Suprapubic skin (tissue), 4 donors: ENCODE data around the gene GNL3L. TPM values are rescaled to one million over a fixed set of nuclear protein-coding genes. Genes with fewer than 3 reads are reported as not detected.

ENCODE experiments used
- DNase-seq, 2 donors: peaks; one replicate each; pipeline ENCODE4 v3.0.0-alpha.2; 2019; ENCODE audit warnings: low spot score in 2 of 2
- H3K27ac ChIP-seq: fragments of 200-600 bp; sonication (generic); one replicate; pipeline ENCODE4 v1.5.1; 2019
- H3K27me3 ChIP-seq: fragments of 200-600 bp; sonication (generic); one replicate; pipeline ENCODE4 v1.5.1; 2019
- H3K36me3 ChIP-seq: fragments of 200-600 bp; sonication (generic); one replicate; pipeline ENCODE4 v1.5.1; 2019
- H3K4me1 ChIP-seq: fragments of 200-600 bp; sonication (generic); one replicate; pipeline ENCODE4 v1.5.1; 2019
- H3K4me3 ChIP-seq: fragments of 200-600 bp; sonication (generic); one replicate; pipeline ENCODE4 v1.5.1; 2019; ENCODE audit warnings: mild to moderate bottlenecking
- H3K9me3 ChIP-seq: fragments of 200-600 bp; sonication (generic); one replicate; pipeline ENCODE4 v1.5.1; 2019
- EP300 ChIP-seq: sonication (generic); formaldehyde crosslinking; IDR thresholded peaks from one replicate; pipeline ENCODE4 v1.6.1; 2017; ENCODE audit warnings: antibody characterized with exemption
- POLR2A ChIP-seq, 2 donors: fragments of 450-650 bp; IDR thresholded peaks; one replicate each; pipeline ENCODE4 v1.6.1; 2017; ENCODE audit warnings: antibody characterized with exemption in 2 of 2, mild to moderate bottlenecking in 2 of 2, moderate library complexity in 2 of 2
- POLR2AphosphoS5 ChIP-seq, 3 donors: sonication (generic); formaldehyde crosslinking; IDR thresholded peaks; one replicate each; pipeline ENCODE4 v1.6.1; 2017; ENCODE audit warnings: antibody characterized with exemption in 3 of 3
- WGBS: methylation state at CpG from one replicate; pipeline ENCODE4 v1.1.5; 2018; 5-methylcytosine and 5-hydroxymethylcytosine counted together
- total RNA-seq, 4 donors: library from RNA; depleted of rRNA; stranded (reverse); fragments of >200 nt; gene quantifications; one replicate each; pipeline ENCODE4 v1.1.0, GENCODE V29; 2016
- TF ChIP-seq, protein P1 (sequence below), 2 donors: fragments of 200-600 bp in 1 of 2; fragments of 450-650 bp in 1 of 2; sonication (generic) in 1 of 2; IDR thresholded peaks; one replicate each; pipeline ENCODE4 v1.5.1; 2016 to 2019; ENCODE audit warnings: antibody characterized with exemption in 2 of 2, mild to moderate bottlenecking in 1 of 2, moderate library complexity in 1 of 2

The GNL3L gene
- total RNA-seq, 4 donors from 2014 or later, result 28.0 to 39.2 (median 32.4) TPM

DNA sequence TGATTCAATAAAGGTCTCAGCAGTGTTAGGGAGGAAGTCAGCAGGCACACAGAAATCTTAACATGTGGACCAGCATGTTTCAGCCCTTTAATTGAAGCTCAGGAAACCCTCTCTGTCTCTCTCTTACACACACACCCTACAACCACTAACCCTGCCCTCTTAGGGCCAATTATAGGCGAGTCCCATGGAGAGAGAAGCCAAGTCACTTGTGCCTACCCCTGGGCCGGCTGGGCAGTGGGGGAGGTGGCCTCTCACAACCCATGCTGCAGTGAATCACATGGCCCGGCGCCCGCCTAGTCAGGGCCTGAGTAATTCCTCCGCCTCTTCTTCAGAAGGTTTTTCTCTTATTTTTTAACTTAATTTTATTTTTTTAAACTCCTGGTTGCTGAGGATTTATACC is 37.7 kb upstream of the GNL3L start:
- DNase-seq, result no peak
- no peak overlapping the region for H3K27ac ChIP-seq
- H3K4me3 ChIP-seq, result no peak overlapping the region
- no peaks in the 10 kb centered on the region for H3K36me3 ChIP-seq
- no peak for TF ChIP-seq EP300
- TF ChIP-seq POLR2AphosphoS5 (IDR thresholded peaks at IDR 0.05), result no peak
- no peak for TF ChIP-seq POLR2A (IDR thresholded peaks at IDR 0.05)
- TF ChIP-seq, protein P1, sequence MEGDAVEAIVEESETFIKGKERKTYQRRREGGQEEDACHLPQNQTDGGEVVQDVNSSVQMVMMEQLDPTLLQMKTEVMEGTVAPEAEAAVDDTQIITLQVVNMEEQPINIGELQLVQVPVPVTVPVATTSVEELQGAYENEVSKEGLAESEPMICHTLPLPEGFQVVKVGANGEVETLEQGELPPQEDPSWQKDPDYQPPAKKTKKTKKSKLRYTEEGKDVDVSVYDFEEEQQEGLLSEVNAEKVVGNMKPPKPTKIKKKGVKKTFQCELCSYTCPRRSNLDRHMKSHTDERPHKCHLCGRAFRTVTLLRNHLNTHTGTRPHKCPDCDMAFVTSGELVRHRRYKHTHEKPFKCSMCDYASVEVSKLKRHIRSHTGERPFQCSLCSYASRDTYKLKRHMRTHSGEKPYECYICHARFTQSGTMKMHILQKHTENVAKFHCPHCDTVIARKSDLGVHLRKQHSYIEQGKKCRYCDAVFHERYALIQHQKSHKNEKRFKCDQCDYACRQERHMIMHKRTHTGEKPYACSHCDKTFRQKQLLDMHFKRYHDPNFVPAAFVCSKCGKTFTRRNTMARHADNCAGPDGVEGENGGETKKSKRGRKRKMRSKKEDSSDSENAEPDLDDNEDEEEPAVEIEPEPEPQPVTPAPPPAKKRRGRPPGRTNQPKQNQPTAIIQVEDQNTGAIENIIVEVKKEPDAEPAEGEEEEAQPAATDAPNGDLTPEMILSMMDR (IDR thresholded peaks at IDR 0.05), result no peak
- 45% methylated on average over 6 of the region's 6 CpGs for whole genome bisulfite sequencing
- no peaks in the 10 kb centered on the region for H3K27me3 ChIP-seq
- peaks cover 7% of the 10 kb centered on the region for H3K4me1 ChIP-seq
- H3K9me3 ChIP-seq, result no peaks in the 10 kb centered on the region

DNA sequence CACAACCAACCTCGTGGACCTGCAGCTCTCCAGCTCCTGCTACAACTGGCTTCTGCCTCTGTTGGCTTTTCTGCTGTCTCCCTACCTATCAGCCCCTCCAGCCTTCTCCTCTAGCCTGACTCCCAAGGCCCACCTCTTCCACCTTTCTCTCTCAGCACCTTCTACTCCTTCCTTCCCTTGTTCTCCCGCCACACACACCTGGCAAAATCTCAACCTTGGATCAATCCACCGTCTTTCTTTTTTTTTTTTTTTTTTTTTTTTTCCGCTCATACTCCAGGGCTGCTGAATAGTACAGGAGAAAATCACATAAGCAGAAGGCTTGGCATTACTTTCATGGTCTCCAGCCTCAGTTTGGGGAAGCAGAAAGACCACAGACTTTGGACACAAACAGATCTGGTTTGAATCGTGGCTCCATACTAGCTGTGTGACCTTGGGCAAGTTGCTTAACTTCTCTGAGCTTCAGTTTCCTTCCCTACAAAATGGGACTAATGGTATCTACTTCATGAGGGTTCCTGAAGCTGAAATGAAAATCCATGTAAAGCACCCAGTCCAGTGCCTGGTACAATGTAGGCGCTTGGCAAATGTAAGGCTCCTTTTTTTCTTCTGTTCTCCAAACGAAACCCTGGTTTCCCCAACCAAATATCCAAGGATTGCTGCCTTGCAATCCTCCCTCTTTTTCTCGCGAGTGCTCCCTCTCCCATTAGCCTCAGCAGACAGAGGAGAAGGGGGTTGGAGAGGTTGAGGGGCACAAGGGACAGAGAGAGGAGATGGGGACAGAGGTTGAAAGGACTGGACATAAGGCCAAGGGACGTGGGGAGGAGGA is 35.6 kb upstream of the GNL3L start:
- Histone ChIP-seq H3K9me3 (no peaks in the 10 kb centered on the region), H3K27me3 (no peaks in the 10 kb centered on the region), H3K4me3 (peak overlapping the region; percentile 73), H3K4me1 (peaks cover 7% of the 10 kb centered on the region), H3K27ac (peak overlapping the region; percentile 59), H3K36me3 (no peaks in the 10 kb centered on the region)
- no peak for DNase-seq
- 46% methylated on average over 10 of the region's 10 CpGs for WGBS
- TF ChIP-seq POLR2A (IDR thresholded peaks at IDR 0.05) (no peak), EP300 (no peak), POLR2AphosphoS5 (IDR thresholded peaks at IDR 0.05) (no peak)
- TF ChIP-seq, protein P1 (IDR thresholded peaks at IDR 0.05), result no peak

DNA sequence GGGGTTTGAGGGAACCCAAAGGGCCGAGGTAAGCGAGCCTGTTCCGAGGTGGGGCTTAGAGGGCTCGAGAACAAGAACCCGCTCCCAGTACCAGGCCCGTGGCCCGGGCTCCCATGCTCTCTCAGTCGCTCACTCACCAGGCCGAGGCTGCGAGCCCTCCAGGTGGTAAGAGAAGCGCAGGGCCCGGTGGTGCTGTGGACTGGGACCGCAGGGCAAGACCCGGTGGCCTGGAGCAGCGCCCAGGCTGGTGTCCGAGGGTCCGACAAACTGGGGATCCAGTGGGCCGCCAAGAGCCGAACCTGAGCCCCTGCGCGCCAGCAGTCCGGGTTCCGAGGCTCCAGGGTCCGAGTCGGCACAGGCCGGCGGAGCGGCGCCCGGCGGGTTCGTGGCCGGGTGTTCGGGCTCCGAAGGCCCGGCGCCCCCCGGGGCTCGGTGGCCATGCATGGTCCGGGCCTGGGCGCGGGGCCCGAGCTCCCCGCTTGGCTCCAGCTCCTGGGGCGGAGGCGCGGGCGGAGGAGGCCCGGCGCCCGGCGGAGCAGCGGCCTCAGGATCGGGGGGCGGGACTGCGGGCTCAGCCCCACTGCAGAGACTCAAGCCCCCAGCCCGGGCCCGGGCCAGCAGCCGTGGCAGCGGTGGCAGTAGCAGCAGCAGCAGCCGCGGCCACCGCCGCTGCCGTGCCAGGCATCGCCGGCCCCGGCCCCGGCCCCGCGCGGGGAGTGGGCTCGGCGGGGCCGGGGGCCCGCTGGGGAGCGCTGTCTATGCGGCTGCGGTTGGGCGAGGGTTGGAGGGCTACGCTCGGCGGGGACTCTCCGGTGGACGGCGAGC is 34.8 kb upstream of the GNL3L start:
- no peaks in the 10 kb centered on the region for H3K27me3 ChIP-seq
- DNase-seq, result no peak
- H3K9me3 ChIP-seq, result no peaks in the 10 kb centered on the region
- peak overlapping the region; percentile 59 for H3K27ac ChIP-seq
- WGBS, result 46% methylated on average over 10 of the region's 86 CpGs
- peak overlapping the region; percentile 73 for H3K4me3 ChIP-seq
- H3K36me3 ChIP-seq, result no peaks in the 10 kb centered on the region
- peaks cover 7% of the 10 kb centered on the region for H3K4me1 ChIP-seq
- TF ChIP-seq POLR2A (IDR thresholded peaks at IDR 0.05) (no peak), POLR2AphosphoS5 (IDR thresholded peaks at IDR 0.05) (no peak), EP300 (no peak)
- TF ChIP-seq, protein P1 (IDR thresholded peaks at IDR 0.05), result no peak

DNA sequence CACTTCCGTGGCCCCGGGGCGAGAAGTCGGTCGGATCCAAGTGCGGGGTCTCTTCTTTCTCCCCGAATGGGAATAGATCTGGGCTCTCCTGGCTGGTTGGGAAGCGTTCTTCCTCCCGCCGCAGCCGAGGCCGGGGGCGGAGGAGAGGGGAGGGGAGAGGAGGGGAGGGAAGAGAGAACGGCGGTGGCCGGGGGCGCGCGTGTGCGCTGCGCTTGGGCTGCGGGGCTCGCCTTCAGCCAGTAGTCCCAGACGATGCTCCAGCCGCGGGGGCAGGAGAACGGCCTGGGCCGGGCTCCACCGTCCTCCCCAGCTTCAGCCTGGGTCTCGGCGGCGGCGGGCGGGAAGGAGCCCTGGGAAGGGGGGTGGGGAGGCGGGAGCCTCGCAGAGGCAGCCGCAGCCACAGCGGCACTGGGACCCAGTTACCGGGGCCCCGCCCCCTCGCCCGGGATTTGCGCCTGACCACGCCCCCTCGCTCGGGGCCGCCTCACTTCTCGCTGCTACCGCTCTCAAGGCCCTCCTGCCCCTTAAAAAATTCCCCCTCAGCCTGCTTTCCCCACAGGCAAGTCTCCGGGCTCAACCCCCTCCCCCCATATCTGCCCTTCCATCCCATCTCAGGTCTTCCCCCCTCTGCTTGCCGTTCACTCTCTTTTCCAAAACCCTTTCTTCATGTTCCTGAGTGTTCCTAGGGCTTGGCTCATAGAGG is 34.1 kb upstream of the GNL3L start, which contains the start of gene FGD1:
Gene FGD1, minus strand, starts transcription at position 421 of the 703 bp plus-strand sequence. CDS start 802 bp downstream, outside the sequence.
- peak in 1 of 2 donors; percentile 76 for DNase-seq
- Histone ChIP-seq H3K4me3 (peak within 1 kb of the TSS; percentile 73), H3K27me3 (no peaks in the 10 kb centered on the region), H3K27ac (peak within 1 kb of the TSS; percentile 59), H3K4me1 (peaks cover 7% of the 10 kb centered on the region), H3K36me3 (no peaks in the 10 kb centered on the region), H3K9me3 (no peaks in the 10 kb centered on the region)
- WGBS, result 22% methylated on average over 37 of the region's 51 CpGs
- TF ChIP-seq, protein P1 (IDR thresholded peaks at IDR 0.05), result no peak
- TF ChIP-seq POLR2A (IDR thresholded peaks at IDR 0.05) (no peak), POLR2AphosphoS5 (IDR thresholded peaks at IDR 0.05) (no peak), EP300 (no peak)
